Activated CD4-positive, alpha-beta memory T cell treated with anti-CD3 and anti-CD28 coated beads for 36 hours (primary cell): ENCODE measurements around the gene LGALS14. TPM values are rescaled to one million over a fixed set of nuclear protein-coding genes. Genes with fewer than 3 reads are reported as not detected.
"Not testable (repeated sequence)": the region's sequence is repeated elsewhere in the genome, so short reads cannot be mapped to it uniquely, and the experiment has no call there.

Source experiments
- CTCF ChIA-PET: fragments of 350-600 bp; sonication (Branson Sonifier 250); formaldehyde crosslinking; loops from one replicate; lab custom pipeline; 2021; ENCODE audit warnings: antibody characterized with exemption, inconsistent platforms; lab: Charles Lee
- POLR2A ChIA-PET: fragments of 350-600 bp; sonication (Branson Sonifier 250); formaldehyde crosslinking; loops from one replicate; lab custom pipeline; 2021; ENCODE audit warnings: antibody characterized with exemption; lab: Charles Lee
- DNase-seq: peaks from one replicate; pipeline ENCODE4 v3.0.0-alpha.2; 2020
- H3K27ac Mint-ChIP-seq: one replicate; pipeline ENCODE4 v1.8.0; 2021; ENCODE audit warnings: mixed read lengths
- H3K27me3 Mint-ChIP-seq: one replicate; pipeline ENCODE4 v1.8.0; 2021; ENCODE audit warnings: mixed read lengths
- H3K36me3 Mint-ChIP-seq: one replicate; pipeline ENCODE4 v1.8.0; 2021; ENCODE audit warnings: mixed read lengths
- H3K4me1 Mint-ChIP-seq: one replicate; pipeline ENCODE4 v1.8.0; 2021; ENCODE audit warnings: low read depth, mixed read lengths
- H3K4me3 Mint-ChIP-seq: one replicate; pipeline ENCODE4 v1.8.0; 2021; ENCODE audit warnings: mild to moderate bottlenecking, mixed read lengths
- H3K9me3 Mint-ChIP-seq: one replicate; pipeline ENCODE4 v1.8.0; 2021; ENCODE audit warnings: mixed read lengths
- intact Hi-C: fragments of 100-400 bp; cut with micrococcal nuclease; formaldehyde crosslinking; loops from one replicate; pipeline ENCODE4 v1.15.1; 2023
- total RNA-seq, 2 experiments: library from RNA; stranded (reverse); gene quantifications; one replicate each; pipeline ENCODE4 v1.2.3, GENCODE V29; 2021

Gene LGALS14
- total RNA-seq, 2 experiments from 2014 or later: 1.6 to 2.5 TPM

GRCh38 chr19:39677961-39678889, 26.1 kb upstream of the LGALS14 start:
- ChIA-PET POLR2A (no interaction called here), CTCF (interaction anchor here (0.6 to 1.2 kb wide), 4 partner anchors 12 to 156 kb away, joined by 3 to 8 read pairs (median 3); partner anchors contain the start of gene DYRK1B)
- no peak for DNase-seq
- Mint-ChIP-seq H3K4me3 (peak overlapping the region; percentile 76), H3K4me1 (peaks cover 61% of the 10 kb centered on the region), H3K9me3 (no peaks in the 10 kb centered on the region), H3K27me3 (no peaks in the 10 kb centered on the region), H3K27ac (peak overlapping the region; percentile 93), H3K36me3 (no peaks in the 10 kb centered on the region)
- intact Hi-C loops: loop anchor here (2.0 to 10.0 kb wide), 6 partner anchors 136 to 333 kb away; partner anchors contain the start of genes EID2, SAMD4B, SUPT5H and ZNF546

- peak; percentile 80 for DNase-seq
- H3K4me1 Mint-ChIP-seq: peaks cover 55% of the 10 kb centered on the region
- no peaks in the 10 kb centered on the region for H3K27me3 Mint-ChIP-seq
- peak overlapping the region; percentile 76 for H3K4me3 Mint-ChIP-seq
- ChIA-PET CTCF (interaction anchor here (0.6 to 1.4 kb wide), 4 partner anchors 11 to 165 kb away, joined by 3 to 6 read pairs (median 3); no protein-coding TSS in a partner anchor), POLR2A (no interaction called here)
- no peaks in the 10 kb centered on the region for H3K36me3 Mint-ChIP-seq
- H3K9me3 Mint-ChIP-seq: no peaks in the 10 kb centered on the region
- intact Hi-C loops: loop anchor here (1.0 to 10.0 kb wide), 9 partner anchors 13 to 334 kb away; partner anchors contain the start of genes EID2, LGALS14, SAMD4B and SUPT5H
- H3K27ac Mint-ChIP-seq: peak overlapping the region; percentile 93
Measured at GRCh38 chr19:39679056-39679790, 25.1 kb upstream of the LGALS14 start.

GRCh38 chr19:39679791-39680168, 24.5 kb upstream of the LGALS14 start:
- intact Hi-C loops: loop anchor here (1.0 to 10.0 kb wide), 9 partner anchors 13 to 335 kb away; partner anchors contain the start of genes EID2, LGALS14, SAMD4B and SUPT5H
- H3K27ac Mint-ChIP-seq: peak overlapping the region; percentile 93
- peak; percentile 83 for DNase-seq
- ChIA-PET POLR2A (no interaction called here), CTCF (interaction anchor here (1.0 to 1.4 kb wide), 3 partner anchors 85 to 164 kb away, joined by 3 to 6 read pairs (median 3); no protein-coding TSS in a partner anchor)
- no peaks in the 10 kb centered on the region for H3K36me3 Mint-ChIP-seq
- peaks cover 55% of the 10 kb centered on the region for H3K4me1 Mint-ChIP-seq
- no peaks in the 10 kb centered on the region for H3K9me3 Mint-ChIP-seq
- peak overlapping the region; percentile 76 for H3K4me3 Mint-ChIP-seq
- no peaks in the 10 kb centered on the region for H3K27me3 Mint-ChIP-seq

DNA sequence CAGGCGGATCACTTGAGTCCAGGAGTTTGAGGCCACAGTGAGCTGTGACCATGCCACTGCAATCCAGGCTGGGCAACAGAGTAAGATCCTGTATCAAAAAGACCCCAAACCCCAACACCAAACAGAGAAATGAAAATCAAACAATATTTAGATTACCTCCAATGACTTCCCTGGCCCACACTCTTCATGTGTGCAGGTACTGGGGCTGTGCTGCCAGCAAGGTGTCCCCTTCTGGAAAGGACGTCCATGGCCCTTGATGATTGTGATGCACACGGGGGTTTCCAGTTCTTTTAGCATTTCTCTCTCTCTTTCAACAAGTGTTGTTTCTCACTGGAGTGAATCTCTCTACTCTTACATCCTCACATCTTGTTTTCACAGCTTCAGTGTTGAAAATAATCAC, 23.7 kb upstream of the LGALS14 start:
- CTCF ChIA-PET: interaction anchor here (1.4 kb wide), 2 partner anchors 84 to 87 kb away, joined by 3 to 6 read pairs; no protein-coding TSS in a partner anchor
- no peaks in the 10 kb centered on the region for H3K27me3 Mint-ChIP-seq
- POLR2A ChIA-PET: no interaction called here

DNA sequence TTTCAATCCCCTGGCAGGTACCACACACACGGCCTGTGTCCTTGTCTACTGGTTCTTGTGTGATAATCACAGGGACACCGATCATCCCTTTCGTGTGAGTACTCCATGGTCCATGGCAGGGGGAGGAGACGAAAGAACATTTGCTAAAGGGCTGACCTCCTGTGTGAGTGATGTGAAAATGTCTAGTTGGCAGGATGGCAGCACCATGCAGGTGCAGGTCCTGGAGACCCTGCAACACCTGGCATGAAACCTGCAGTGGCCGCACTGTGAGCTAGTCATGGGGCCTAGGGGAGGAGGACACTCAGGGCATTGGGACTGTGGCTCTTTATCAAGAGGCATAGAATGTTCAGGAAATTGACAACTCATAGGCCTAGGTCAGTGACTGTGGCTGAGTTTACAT, 22.9 kb upstream of the LGALS14 start:
- ChIA-PET POLR2A (no interaction called here), CTCF (no interaction called here)
- no peak overlapping the region for H3K27ac Mint-ChIP-seq
- no peak overlapping the region for H3K4me3 Mint-ChIP-seq
- H3K36me3 Mint-ChIP-seq: peaks cover 3% of the 10 kb centered on the region
- no peak for DNase-seq
- H3K4me1 Mint-ChIP-seq: peaks cover 42% of the 10 kb centered on the region
- H3K27me3 Mint-ChIP-seq: peaks cover 2% of the 10 kb centered on the region
- no peaks in the 10 kb centered on the region for H3K9me3 Mint-ChIP-seq
- intact Hi-C loops: no loop called here

More for the DNA sequence above, 23.7 kb upstream of the LGALS14 start:
- no peak for DNase-seq
- peak overlapping the region; percentile 93 for H3K27ac Mint-ChIP-seq
- no peak overlapping the region for H3K4me3 Mint-ChIP-seq
- H3K9me3 Mint-ChIP-seq: no peaks in the 10 kb centered on the region
- peaks cover 48% of the 10 kb centered on the region for H3K4me1 Mint-ChIP-seq
- intact Hi-C loops: no loop called here
- H3K36me3 Mint-ChIP-seq: peaks cover 3% of the 10 kb centered on the region

GRCh38 chr19:39684267-39684666, 20.0 kb upstream of the LGALS14 start:
- Mint-ChIP-seq H3K4me3 (no peak overlapping the region), H3K27me3 (peaks cover 2% of the 10 kb centered on the region), H3K9me3 (peaks cover 5% of the 10 kb centered on the region), H3K4me1 (peaks cover 26% of the 10 kb centered on the region), H3K36me3 (peaks cover 3% of the 10 kb centered on the region), H3K27ac (no peak overlapping the region)
- intact Hi-C loops: no loop called here
- DNase-seq: no peak
- CTCF ChIA-PET: interaction anchor here (0.6 kb wide), 1 partner anchor 133 kb away, joined by 3 read pairs; no protein-coding TSS in a partner anchor
- POLR2A ChIA-PET: no interaction called here

DNA sequence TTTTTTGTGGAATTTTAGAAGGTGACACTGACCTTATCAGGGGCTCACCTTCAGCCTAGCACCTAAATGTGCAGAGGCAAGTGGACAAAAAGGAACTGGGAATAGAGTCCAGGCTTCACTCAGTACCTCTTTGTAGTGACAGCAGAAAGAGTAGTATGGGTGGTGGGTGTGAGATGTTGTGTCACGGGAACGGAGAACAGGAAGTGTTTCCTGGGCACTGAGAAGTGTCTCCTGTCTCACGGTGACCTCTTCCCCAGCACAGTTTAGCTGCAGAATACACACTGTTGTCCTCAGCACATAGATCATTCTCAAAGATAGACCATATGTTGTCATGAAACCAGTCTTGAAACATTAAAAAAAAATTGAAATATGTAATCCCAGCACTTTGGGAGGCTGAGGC, 17.5 kb upstream of the LGALS14 start:
- DNase-seq: no peak
- peaks cover 12% of the 10 kb centered on the region for H3K9me3 Mint-ChIP-seq
- H3K27ac Mint-ChIP-seq: no peak overlapping the region
- no peak overlapping the region for H3K4me3 Mint-ChIP-seq
- CTCF ChIA-PET: no interaction called here
- POLR2A ChIA-PET: no interaction called here
- H3K27me3 Mint-ChIP-seq: peaks cover 2% of the 10 kb centered on the region
- intact Hi-C loops: no loop called here
- H3K36me3 Mint-ChIP-seq: peaks cover 3% of the 10 kb centered on the region
- H3K4me1 Mint-ChIP-seq: peaks cover 6% of the 10 kb centered on the region

DNA sequence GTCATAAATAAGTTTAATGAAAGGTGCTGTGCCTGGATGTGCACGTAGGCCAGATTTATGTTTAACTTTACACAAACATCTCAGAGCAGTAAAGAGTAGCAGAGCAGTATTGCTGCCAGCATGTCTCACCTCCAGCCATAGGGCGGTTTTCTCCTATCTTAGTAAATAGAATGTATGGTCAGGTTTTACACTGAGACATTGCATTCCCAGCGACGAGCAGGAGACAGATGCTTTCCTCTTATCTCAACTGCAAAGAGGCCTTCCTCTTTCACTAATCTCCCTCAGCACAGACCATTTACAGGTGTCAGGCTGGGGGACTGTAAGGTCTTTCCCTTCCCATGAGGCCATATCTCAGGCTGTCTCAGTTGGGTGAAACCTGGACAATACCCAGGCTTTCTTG, 15.6 kb upstream of the LGALS14 start:
- H3K4me3 Mint-ChIP-seq, POLR2A ChIA-PET, intact Hi-C loops, H3K27ac Mint-ChIP-seq, CTCF ChIA-PET, H3K36me3 Mint-ChIP-seq, DNase-seq, H3K27me3 Mint-ChIP-seq: not testable (repeated sequence)
- peaks cover 12% of the 10 kb centered on the region for H3K4me1 Mint-ChIP-seq
- peaks cover 12% of the 10 kb centered on the region for H3K9me3 Mint-ChIP-seq

DNA sequence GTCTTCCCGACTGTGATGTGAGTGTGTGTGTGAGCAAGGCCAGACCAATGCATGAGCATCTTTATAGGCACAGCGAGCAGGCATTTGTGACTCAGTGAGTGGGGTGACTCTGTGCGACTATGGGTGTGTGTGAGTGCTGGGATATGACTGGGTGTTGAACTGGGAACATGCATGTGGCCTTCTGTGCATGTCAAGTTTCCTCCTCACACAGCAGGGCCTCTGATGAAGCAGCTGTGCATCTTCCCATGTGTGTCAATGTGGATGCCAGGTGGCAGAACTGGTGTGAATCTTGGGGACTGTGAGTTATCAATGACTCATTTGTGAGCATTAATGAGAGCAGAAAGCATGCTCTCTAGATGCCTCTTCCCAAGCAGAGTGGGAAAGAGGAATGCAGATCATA, 12.1 kb upstream of the LGALS14 start:
- CTCF ChIA-PET: no interaction called here
- intact Hi-C loops: loop anchor here (1.0 kb wide), 1 partner anchor 13 kb away; no protein-coding TSS in a partner anchor
- peaks cover 12% of the 10 kb centered on the region for H3K9me3 Mint-ChIP-seq

GRCh38 chr19:39692822-39693221, 11.5 kb upstream of the LGALS14 start:
- no peak overlapping the region for H3K4me3 Mint-ChIP-seq
- H3K36me3 Mint-ChIP-seq: no peaks in the 10 kb centered on the region
- POLR2A ChIA-PET: no interaction called here
- peaks cover 5% of the 10 kb centered on the region for H3K4me1 Mint-ChIP-seq
- no peak overlapping the region for H3K27ac Mint-ChIP-seq
- H3K27me3 Mint-ChIP-seq: peaks cover 8% of the 10 kb centered on the region
- CTCF ChIA-PET: interaction anchor here (0.6 kb wide), 1 partner anchor 16 kb away, joined by 3 read pairs; no protein-coding TSS in a partner anchor
- intact Hi-C loops: loop anchor here (1.0 kb wide), 1 partner anchor 14 kb away; no protein-coding TSS in a partner anchor
- H3K9me3 Mint-ChIP-seq: peaks cover 12% of the 10 kb centered on the region
- no peak for DNase-seq

More for the DNA sequence above, 12.1 kb upstream of the LGALS14 start:
- H3K4me3 Mint-ChIP-seq: no peak overlapping the region
- peaks cover 3% of the 10 kb centered on the region for H3K27me3 Mint-ChIP-seq
- DNase-seq: peak; percentile 49
- POLR2A ChIA-PET: no interaction called here
- H3K4me1 Mint-ChIP-seq: peaks cover 5% of the 10 kb centered on the region
- no peak overlapping the region for H3K27ac Mint-ChIP-seq
- H3K36me3 Mint-ChIP-seq: no peaks in the 10 kb centered on the region

DNA sequence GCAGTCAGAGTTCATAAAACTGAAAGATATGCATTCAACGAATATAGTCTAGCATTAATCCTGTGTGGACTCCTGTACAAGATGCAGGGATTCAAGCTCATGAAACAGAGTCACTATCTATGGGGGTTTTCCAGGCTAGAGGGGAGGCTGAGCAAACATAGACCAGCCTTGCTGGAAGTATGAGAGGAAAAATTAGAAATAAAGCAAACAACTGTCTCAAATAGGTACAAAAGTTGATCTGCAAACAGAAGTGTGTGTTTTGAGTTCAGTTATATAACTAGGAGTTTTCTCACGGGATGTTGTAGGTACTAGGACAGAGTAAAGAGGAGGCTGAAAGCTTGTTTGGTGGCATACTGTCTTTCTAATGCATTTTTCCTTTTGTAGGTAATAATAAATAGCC, 8.5 kb upstream of the LGALS14 start:
- Mint-ChIP-seq H3K4me3 (no peak overlapping the region), H3K36me3 (no peaks in the 10 kb centered on the region), H3K27me3 (peaks cover 15% of the 10 kb centered on the region), H3K9me3 (no peaks in the 10 kb centered on the region), H3K4me1 (peaks cover 9% of the 10 kb centered on the region), H3K27ac (no peak overlapping the region)
- POLR2A ChIA-PET: no interaction called here
- DNase-seq: no peak
- CTCF ChIA-PET: interaction anchor here (1.2 kb wide), 1 partner anchor 97 kb away, joined by 3 read pairs; no protein-coding TSS in a partner anchor
- intact Hi-C loops: no loop called here
